Prostate gland (tissue), 2 donors: ENCODE results near the gene SMARCB1. TPM values are rescaled to one million over a fixed set of nuclear protein-coding genes. Genes with fewer than 3 reads are reported as not detected.

Experiments
- DNase-seq: peaks from one replicate; pipeline ENCODE4 v3.0.0-alpha.2; 2019; ENCODE audit warnings: low spot score
- H3K27ac ChIP-seq, 2 donors: fragments of 200-600 bp; sonication (generic); 2 replicates each; pipeline ENCODE4 v1.5.1; 2017 to 2019
- H3K27me3 ChIP-seq: fragments of 200-600 bp; sonication (generic); replicated peaks from 2 replicates; pipeline ENCODE4 v1.5.1; 2019; ENCODE audit not compliant: insufficient read depth
- H3K36me3 ChIP-seq, 2 donors: fragments of 200-600 bp; sonication (generic); 1 replicate in 1 of 2; 2 replicates in 1 of 2; pipeline versions ENCODE4 v1.5.1 to v1.8.1; 2017 to 2019
- H3K4me1 ChIP-seq: fragments of 200-600 bp; sonication (generic); replicated peaks from 2 replicates; pipeline ENCODE4 v1.5.1; 2019
- H3K4me3 ChIP-seq, 2 donors: fragments of 200-600 bp; sonication (generic); 2 replicates each; pipeline ENCODE4 v1.5.1; 2017 to 2019
- H3K9me3 ChIP-seq: fragments of 200-600 bp; sonication (generic); 2 replicates; pipeline ENCODE4 v1.5.1; 2017
- POLR2A ChIP-seq: fragments of 450-650 bp; IDR thresholded peaks from one replicate; pipeline ENCODE4 v1.6.1; 2016; ENCODE audit warnings: antibody characterized with exemption, mild to moderate bottlenecking
- POLR2AphosphoS5 ChIP-seq: sonication (generic); formaldehyde crosslinking; IDR thresholded peaks from one replicate; pipeline ENCODE4 v1.6.1; 2017; ENCODE audit warnings: antibody characterized with exemption
- WGBS: methylation state at CpG from one replicate; pipeline ENCODE4 v1.1.5; 2018; 5-methylcytosine and 5-hydroxymethylcytosine counted together
- intact Hi-C: fragments of 100-400 bp; cut with DNase I; formaldehyde crosslinking; loops from one replicate; pipeline ENCODE4 v1.14.2; 2022
- total RNA-seq, 2 donors: library from RNA; depleted of rRNA; stranded (reverse); fragments of >200 nt; gene quantifications; one replicate each; pipeline ENCODE4 v1.1.0, GENCODE V29; 2016
- TF ChIP-seq, protein P1 (sequence below), 4 experiments: fragments of 200-600 bp in 2 of 4; fragments of 450-650 bp in 2 of 4; sonication (generic) in 2 of 4; IDR thresholded peaks; 1 replicate in 3 of 4; 2 replicates in 1 of 4; pipeline ENCODE4 v1.5.1; 2016 to 2019; ENCODE audit warnings: antibody characterized with exemption in 4 of 4, mild to moderate bottlenecking in 2 of 4, moderate library complexity in 2 of 4

SMARCB1 gene
- total RNA-seq, 2 donors from 2014 or later, result 77.2 to 136 TPM

DNA sequence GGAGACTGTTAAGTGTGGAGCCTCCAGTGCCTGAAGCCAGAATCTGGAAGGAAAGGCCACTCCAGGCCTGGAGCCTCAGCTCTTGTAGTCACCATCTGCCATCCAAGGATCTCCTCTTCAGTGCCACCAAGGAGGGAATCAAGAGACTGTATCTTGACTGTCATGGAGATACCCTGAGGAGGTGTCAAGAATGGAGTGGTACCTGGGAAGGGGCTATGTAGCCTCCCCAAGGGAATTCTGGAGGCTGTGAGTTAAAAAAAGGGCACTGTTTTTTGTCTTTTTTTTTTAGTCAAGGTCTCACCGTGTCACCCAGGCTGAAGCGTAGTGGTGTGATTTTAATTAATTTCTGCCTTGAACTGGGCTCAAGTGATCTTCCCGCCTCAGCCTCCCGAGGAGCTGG lies 27.2 kb upstream of the SMARCB1 start:
- Histone ChIP-seq H3K4me1 (no peaks in the 10 kb centered on the region), H3K4me3 (no peak overlapping the region), H3K27me3 (no peaks in the 10 kb centered on the region), H3K36me3 (no peaks in the 10 kb centered on the region), H3K9me3 (no peaks in the 10 kb centered on the region), H3K27ac (no peak overlapping the region)
- 90% methylated on average over 4 of the region's 4 CpGs for WGBS
- no peak for DNase-seq
- TF ChIP-seq POLR2A (no peak), POLR2AphosphoS5 (no peak)
- TF ChIP-seq, protein P1, sequence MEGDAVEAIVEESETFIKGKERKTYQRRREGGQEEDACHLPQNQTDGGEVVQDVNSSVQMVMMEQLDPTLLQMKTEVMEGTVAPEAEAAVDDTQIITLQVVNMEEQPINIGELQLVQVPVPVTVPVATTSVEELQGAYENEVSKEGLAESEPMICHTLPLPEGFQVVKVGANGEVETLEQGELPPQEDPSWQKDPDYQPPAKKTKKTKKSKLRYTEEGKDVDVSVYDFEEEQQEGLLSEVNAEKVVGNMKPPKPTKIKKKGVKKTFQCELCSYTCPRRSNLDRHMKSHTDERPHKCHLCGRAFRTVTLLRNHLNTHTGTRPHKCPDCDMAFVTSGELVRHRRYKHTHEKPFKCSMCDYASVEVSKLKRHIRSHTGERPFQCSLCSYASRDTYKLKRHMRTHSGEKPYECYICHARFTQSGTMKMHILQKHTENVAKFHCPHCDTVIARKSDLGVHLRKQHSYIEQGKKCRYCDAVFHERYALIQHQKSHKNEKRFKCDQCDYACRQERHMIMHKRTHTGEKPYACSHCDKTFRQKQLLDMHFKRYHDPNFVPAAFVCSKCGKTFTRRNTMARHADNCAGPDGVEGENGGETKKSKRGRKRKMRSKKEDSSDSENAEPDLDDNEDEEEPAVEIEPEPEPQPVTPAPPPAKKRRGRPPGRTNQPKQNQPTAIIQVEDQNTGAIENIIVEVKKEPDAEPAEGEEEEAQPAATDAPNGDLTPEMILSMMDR (IDR thresholded peaks at IDR 0.05), result no peak
- intact Hi-C loops, result no loop called here

DNA sequence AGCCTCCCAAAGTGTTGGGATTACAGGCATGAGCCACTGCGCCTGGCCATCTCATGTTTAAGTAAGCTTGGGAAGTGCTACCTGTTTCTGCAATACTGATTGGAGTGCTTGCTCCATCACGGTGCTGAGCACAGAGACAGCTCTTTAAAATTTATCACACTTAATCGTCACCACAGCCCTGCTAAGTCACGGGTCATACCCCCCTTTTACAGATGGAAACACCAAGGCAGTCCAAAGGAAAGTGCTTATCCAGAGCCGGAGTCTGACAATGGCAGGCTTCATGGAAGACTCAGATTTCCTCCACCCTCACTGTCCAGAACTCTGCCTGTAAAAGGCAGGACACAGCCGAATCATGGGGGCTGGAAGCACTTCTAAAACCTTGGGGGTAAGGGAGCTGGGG lies 26.7 kb upstream of the SMARCB1 start:
- Histone ChIP-seq H3K4me3 (no peak overlapping the region), H3K36me3 (no peaks in the 10 kb centered on the region), H3K9me3 (no peaks in the 10 kb centered on the region), H3K27ac (no peak overlapping the region), H3K27me3 (no peaks in the 10 kb centered on the region), H3K4me1 (no peaks in the 10 kb centered on the region)
- TF ChIP-seq POLR2AphosphoS5, result no peak
- TF ChIP-seq, protein P1 (IDR thresholded peaks at IDR 0.05), result no peak
- TF ChIP-seq POLR2A, result no peak
- 78% methylated on average over 6 of the region's 6 CpGs for WGBS
- DNase-seq, result no peak
- intact Hi-C loops, result no loop called here

DNA sequence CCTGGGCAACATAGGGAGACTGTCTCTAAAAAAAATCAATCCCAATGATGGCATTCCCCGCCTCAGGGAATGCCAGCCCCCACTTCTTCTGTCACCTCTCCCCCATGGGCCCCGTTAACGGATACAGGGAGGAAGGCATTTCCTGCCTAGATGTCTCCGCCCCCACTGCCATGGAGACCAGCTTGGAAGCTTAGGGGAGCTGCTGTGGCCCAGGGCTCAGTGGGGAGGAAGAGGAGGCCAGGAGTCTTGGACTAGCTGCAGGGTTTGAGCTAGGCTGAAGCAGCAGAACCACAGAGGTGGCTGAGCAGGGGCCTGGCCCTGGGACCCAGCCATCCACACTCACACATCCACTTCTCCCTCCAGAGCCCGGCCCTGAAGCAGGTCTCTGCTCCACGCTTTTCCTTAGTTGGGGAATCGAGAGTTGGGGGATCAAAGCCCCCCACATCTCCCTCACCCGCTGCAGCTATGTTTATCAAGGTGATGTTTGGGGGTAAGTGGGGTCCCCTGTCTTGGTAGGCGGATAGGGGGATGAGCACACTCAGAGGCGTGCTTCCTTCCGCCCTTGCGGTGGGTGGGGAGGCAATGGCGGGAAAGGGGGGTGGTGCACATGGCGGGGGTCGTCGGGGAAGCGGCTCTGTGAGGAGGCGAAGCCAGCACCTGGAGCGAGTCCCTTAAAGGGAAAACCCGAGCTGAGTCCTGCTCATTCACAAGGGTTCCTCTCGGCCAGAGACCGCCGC lies 23.8 kb upstream of the SMARCB1 start, which contains the start of gene C22orf15:
C22orf15 (plus strand) TSS at position 149 of the 737 bp plus-strand sequence; CDS start at position 466, 317 bp downstream.
- WGBS, result 38% methylated on average over 23 of the region's 23 CpGs
- TF ChIP-seq, protein P1 (IDR thresholded peaks at IDR 0.05), result no peak
- TF ChIP-seq POLR2A (no peak), POLR2AphosphoS5 (no peak)
- Histone ChIP-seq H3K27ac (no peak within 1 kb of the TSS), H3K9me3 (no peaks in the 10 kb centered on the region), H3K4me1 (peaks cover 3% of the 10 kb centered on the region), H3K36me3 (no peaks in the 10 kb centered on the region), H3K4me3 (no peak within 1 kb of the TSS), H3K27me3 (no peaks in the 10 kb centered on the region)
- no peak for DNase-seq
- intact Hi-C loops, result no loop called here

DNA sequence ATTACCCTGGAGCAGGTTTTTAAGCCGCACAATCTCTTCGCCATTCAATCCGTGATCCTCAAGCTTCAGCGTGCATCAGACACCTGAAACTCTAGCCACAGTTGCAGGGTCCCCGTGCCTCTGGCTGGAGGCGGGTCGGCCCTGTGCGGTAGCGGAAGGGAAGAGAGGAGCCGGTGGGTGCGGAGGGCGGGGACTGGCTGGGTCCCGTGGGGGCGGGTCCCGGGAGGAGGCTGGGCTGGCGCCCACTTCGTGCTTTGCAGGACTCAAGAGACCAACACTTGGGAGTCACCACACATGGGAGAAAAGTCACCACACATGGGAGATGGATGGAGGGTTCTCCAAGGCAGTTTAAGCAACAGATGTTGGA lies 23.2 kb upstream of the SMARCB1 start:
- H3K36me3 ChIP-seq, result no peaks in the 10 kb centered on the region
- 14% methylated on average over 16 of the region's 17 CpGs for WGBS
- intact Hi-C loops, result no loop called here
- peaks cover 3% of the 10 kb centered on the region for H3K4me1 ChIP-seq
- H3K4me3 ChIP-seq, result no peak overlapping the region
- no peak overlapping the region for H3K27ac ChIP-seq
- H3K27me3 ChIP-seq, result no peaks in the 10 kb centered on the region
- DNase-seq, result no peak
- TF ChIP-seq, protein P1 (IDR thresholded peaks at IDR 0.05), result no peak
- TF ChIP-seq POLR2A (no peak), POLR2AphosphoS5 (no peak)
- H3K9me3 ChIP-seq, result no peaks in the 10 kb centered on the region

GRCh38 chr22:23763954-23764353 lies 22.8 kb upstream of the SMARCB1 start:
- no peak for DNase-seq
- TF ChIP-seq, protein P1 (IDR thresholded peaks at IDR 0.05), result no peak
- no peak for TF ChIP-seq POLR2A
- TF ChIP-seq POLR2AphosphoS5, result no peak
- Histone ChIP-seq H3K27ac (no peak overlapping the region), H3K36me3 (no peaks in the 10 kb centered on the region), H3K4me1 (peaks cover 3% of the 10 kb centered on the region), H3K27me3 (no peaks in the 10 kb centered on the region), H3K4me3 (no peak overlapping the region), H3K9me3 (no peaks in the 10 kb centered on the region)
- WGBS, result 49% methylated on average over 5 of the region's 7 CpGs
- intact Hi-C loops, result no loop called here
